Measurements from ENCODE around the gene BMPER.

BMPER gene

GRCh38 chr7:33964417-33965182 is 59.3 kb downstream of the BMPER start:
- in situ Hi-C loops (cut with MboI; ENCODE audit: low sequenced_read_pairs), result no loop called here

GRCh38 chr7:33965183-33965744 is 59.9 kb downstream of the BMPER start:
- in situ Hi-C loops (cut with MboI; ENCODE audit: low sequenced_read_pairs), result no loop called here

GRCh38 chr7:33968591-33968990 is 63.3 kb downstream of the BMPER start:
- in situ Hi-C loops (cut with MboI; ENCODE audit: low sequenced_read_pairs), result no loop called here

GRCh38 chr7:33970536-33970935 is 65.2 kb downstream of the BMPER start:
- in situ Hi-C loops (cut with MboI; ENCODE audit: low sequenced_read_pairs), result no loop called here

- in situ Hi-C loops (cut with MboI; ENCODE audit: low sequenced_read_pairs), result no loop called here
These were observed 65.8 kb downstream of the BMPER start for GRCh38 chr7:33971106-33971505.

- in situ Hi-C loops (cut with MboI; ENCODE audit: low sequenced_read_pairs), result no loop called here
These were observed 68.1 kb downstream of the BMPER start for GRCh38 chr7:33973231-33974015.

- in situ Hi-C loops (cut with MboI; ENCODE audit: low sequenced_read_pairs), result no loop called here
These were observed 74.0 kb downstream of the BMPER start for GRCh38 chr7:33979300-33979806.

- in situ Hi-C loops (cut with MboI; ENCODE audit: low sequenced_read_pairs), result no loop called here
These were observed 74.5 kb downstream of the BMPER start for GRCh38 chr7:33979807-33980355.

GRCh38 chr7:33981226-33981625 is 75.9 kb downstream of the BMPER start:
- in situ Hi-C loops (cut with MboI; ENCODE audit: low sequenced_read_pairs), result no loop called here

GRCh38 chr7:33981671-33982424 is 76.5 kb downstream of the BMPER start:
- in situ Hi-C loops (cut with MboI; ENCODE audit: low sequenced_read_pairs), result no loop called here

GRCh38 chr7:33982425-33982786 is 77.1 kb downstream of the BMPER start:
- in situ Hi-C loops (cut with MboI; ENCODE audit: low sequenced_read_pairs), result no loop called here

GRCh38 chr7:33986451-33986850 is 81.1 kb downstream of the BMPER start:
- in situ Hi-C loops (cut with MboI; ENCODE audit: low sequenced_read_pairs), result no loop called here

GRCh38 chr7:33986951-33987947 is 81.9 kb downstream of the BMPER start:
- in situ Hi-C loops (cut with MboI; ENCODE audit: low sequenced_read_pairs), result no loop called here

- in situ Hi-C loops (cut with MboI; ENCODE audit: low sequenced_read_pairs), result no loop called here
These were observed 91.6 kb downstream of the BMPER start for GRCh38 chr7:33996899-33997298.

- in situ Hi-C loops (cut with MboI; ENCODE audit: low sequenced_read_pairs), result no loop called here
These were observed 93.1 kb downstream of the BMPER start for GRCh38 chr7:33998476-33998875.

- in situ Hi-C loops (cut with MboI; ENCODE audit: low sequenced_read_pairs), result no loop called here
These were observed 105.8 kb downstream of the BMPER start for GRCh38 chr7:34011017-34011695.

GRCh38 chr7:34011696-34012095 is 106.4 kb downstream of the BMPER start:
- in situ Hi-C loops (cut with MboI; ENCODE audit: low sequenced_read_pairs), result no loop called here

GRCh38 chr7:34013421-34013820 is 108.1 kb downstream of the BMPER start:
- in situ Hi-C loops (cut with MboI; ENCODE audit: low sequenced_read_pairs), result no loop called here

GRCh38 chr7:34015651-34016050 is 110.3 kb downstream of the BMPER start:
- in situ Hi-C loops (cut with MboI; ENCODE audit: low sequenced_read_pairs), result no loop called here

Measured in hTERT RPE-1 (cell line).